Activated T-helper 1 cell treated with anti-CD3 and anti-CD28 coated beads, Interleukin-2, amount 50 U/mL, for 16 hours (primary cell): Measurements from ENCODE around the gene SH3GL1.

ENCODE experiments used
- DNase-seq, 2 donors: peaks; one replicate each; pipeline ENCODE4 v3.0.0-alpha.2; 2020; ENCODE audit warnings: low read depth in 1 of 2, low spot score in 1 of 2

The SH3GL1 gene

DNA sequence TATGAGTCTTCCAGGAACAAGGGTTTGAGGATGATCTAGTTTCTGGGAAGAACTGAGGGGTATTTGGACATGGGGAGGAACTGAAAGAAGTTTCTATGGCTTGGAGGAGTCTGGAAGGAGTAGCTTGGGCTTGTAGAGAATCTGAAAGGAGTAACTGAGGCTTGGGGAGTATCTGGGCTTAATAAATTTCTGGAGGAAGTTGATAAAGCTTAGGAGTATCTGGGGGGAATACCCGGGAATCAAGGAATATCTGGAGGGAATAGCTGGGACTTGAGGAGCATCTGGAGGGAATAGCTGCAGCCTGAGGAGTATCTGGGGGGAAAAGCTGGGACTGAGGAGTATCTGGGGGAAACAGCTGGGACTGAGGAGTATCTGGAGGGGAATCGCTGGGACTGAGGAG, 79.9 kb downstream of the SH3GL1 start:
- DNase-seq, result no peak

DNA sequence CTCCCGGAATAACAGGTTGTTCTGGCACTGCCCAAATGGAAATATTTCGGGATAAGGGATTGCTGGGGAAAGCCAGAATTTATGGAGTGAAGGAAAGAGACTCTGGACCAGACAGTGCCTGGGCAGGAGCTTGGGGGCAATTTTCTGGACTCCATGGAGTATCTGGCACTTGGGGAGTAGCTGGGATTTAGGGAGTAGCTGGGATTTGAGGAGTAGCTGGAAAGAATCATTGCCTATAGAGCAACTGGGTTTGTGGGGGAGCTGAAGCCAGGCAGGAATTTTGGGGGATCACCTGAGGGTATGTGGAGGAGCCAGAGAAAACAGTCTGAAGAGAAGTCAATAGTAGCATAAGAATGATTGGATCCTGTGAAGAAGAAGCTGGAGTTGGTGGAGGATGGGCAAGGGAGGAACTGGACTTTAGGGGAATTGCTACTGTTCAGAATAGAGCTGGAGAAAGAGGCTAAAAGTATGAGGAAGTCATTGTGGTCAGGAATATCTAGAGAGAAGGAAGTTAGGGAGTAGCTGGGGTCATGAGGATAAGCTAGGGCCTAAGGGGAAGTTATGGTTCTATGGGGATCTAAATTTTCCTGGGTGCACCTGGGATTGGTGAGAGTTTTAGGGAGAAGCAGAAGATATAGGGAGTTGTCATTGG, 81.2 kb downstream of the SH3GL1 start:
- no peak for DNase-seq

DNA sequence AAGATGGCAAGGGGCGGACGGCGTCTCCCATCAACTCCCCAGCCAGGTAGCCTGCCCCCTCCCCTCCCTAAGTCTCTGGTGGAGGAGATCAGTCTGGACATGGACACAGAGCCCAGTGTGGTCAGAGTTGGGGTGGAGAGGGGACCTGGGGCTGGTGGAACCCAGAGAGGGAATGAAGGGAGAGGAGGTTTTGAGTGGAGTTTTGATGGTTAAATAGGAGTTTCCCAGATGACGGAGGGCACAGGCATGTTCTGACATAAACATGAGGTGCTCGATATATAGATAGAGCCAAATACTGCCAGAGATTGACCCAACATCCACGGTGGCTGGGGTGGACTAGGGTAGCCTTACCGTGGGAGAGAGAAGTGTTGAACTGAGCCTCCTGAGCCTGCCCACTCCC, 81.9 kb downstream of the SH3GL1 start:
- no peak for DNase-seq

GRCh38 chr19:4316956-4317355, 83.4 kb downstream of the SH3GL1 start:
- DNase-seq, result no peak

- no peak for DNase-seq
Observed at GRCh38 chr19:4313847-4314490, 86.4 kb downstream of the SH3GL1 start.
